GM21529 (cell line): Measurements from ENCODE around the gene TUSC7.

Experiments
- ATAC-seq: cut with Tn5 transposase; IDR thresholded peaks from one replicate; pipeline ENCODE4 v1.9.1; 2021; ENCODE audit not compliant: unreplicated experiment

The TUSC7 gene

DNA sequence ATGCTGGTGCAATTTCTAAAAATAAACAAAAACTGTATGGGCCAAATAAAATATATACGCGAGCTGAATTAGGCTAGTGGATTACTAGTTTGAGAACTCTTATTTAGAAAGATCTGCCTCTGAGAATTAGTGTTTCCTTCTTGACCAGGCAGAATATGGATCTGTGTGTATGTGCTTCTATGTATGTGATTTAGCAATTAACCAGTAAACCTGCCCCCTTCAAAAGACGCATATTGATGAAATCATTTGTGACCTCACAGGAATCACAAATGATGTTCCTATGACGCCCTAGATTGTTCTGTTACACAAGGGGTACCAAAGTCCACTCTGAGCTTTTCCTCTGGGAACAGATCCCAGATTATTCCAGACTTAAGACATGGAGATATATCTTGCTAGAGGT is at the start of gene TUSC7:
Gene TUSC7 (plus strand): TSS at position 301 of the 400 bp plus-strand sequence.
- no peak for ATAC-seq

DNA sequence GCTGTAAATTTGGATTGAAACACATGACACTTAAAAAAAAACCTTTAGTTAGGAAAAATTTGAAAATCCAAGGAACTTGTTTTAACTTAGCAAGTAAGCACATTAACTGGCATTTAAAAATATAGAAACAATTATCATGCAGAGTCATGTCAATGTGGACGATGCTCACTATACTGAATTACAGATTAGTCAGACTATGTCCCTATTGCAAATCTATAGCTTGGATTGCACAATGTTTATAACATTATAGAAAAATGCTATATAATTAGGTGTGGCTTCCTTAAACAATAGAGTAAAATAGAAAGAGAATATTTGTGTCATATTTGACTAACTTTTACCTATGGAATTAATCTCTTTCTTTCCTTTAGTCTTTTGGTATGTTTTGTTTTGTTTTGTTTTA is 48.4 kb upstream of the TUSC7 start:
- ATAC-seq, result no peak

DNA sequence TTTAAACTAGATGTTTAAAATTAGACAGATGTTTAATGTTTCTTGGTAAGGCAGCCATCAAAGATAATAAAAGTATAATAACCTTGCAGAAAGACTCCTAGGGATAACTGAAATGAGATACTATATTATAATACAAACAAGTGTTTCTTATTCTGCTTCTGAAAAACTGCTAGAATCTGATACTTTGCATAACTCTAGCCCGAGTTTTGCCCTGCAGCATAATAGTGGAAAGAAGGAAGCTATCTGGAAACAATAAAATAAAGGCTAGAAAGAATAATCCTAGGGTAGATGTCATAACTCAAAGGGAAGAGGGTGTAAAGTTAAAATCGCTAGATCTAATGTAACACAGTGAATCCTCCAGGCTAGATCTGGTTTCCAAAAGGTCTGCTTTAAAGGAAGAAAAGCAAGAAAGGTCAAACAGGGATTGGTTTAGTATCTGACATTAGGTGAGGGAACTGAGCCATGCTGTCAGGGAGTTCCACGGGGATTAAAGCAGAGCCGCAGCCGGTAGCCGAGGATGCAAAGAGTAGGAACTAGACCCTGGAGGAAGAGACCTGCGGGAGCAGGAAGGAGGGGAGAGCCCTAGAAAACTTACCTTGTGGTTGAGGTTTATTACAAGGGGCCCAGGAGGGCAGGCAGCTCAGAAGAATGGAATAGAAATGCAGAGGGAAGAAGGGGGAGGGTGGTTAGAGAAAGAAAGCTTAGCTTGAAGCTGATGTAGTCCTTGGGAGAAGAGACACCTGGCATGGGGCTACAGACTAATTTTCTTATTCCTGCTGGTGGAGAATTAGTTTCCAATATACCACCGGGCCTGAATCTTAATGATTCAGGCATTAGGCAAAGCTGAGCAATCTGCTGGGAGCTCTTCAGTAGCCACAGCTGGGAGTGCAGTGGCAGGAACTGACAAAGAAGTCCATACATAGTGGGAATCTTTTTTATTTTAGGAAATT is 46.1 kb upstream of the TUSC7 start:
- no peak for ATAC-seq

DNA sequence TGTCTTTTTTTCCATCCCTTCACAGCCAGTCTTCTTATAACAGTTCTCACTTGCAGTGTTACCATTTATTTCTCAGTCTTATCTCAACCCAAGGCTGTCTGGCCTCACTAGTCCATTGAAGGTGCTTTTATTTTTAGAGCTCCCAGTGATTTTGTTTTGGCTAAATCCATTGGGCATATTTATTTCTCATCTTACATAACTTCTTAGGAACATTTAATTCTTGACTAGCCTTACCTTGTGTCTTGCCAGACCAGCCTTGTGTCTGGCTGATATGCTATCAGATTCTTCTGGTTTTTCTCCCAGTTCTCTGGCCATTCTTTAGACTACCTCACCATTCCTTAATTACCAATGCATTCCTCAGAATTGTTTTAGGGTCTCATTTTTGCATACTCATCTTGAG is 42.3 kb upstream of the TUSC7 start:
- no peak for ATAC-seq

DNA sequence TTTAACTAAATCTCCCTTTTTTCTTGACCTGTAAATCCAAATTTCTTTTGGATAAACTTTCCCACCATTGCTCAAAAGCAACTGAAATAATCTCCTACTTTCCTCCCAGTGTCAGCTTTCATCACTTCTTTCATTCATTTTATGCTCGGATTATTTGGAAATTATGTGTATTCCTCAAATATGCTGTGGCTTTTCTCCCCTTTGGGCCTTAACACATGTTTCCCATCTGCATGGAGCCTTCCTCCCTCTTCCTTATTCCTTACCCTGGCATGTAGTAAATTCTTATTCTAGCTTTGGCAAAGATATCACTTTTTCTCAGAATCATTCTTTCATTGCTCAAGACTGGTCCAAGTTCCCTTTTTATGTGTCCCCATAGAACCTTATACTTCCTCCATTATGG is 41.8 kb upstream of the TUSC7 start:
- no peak for ATAC-seq

DNA sequence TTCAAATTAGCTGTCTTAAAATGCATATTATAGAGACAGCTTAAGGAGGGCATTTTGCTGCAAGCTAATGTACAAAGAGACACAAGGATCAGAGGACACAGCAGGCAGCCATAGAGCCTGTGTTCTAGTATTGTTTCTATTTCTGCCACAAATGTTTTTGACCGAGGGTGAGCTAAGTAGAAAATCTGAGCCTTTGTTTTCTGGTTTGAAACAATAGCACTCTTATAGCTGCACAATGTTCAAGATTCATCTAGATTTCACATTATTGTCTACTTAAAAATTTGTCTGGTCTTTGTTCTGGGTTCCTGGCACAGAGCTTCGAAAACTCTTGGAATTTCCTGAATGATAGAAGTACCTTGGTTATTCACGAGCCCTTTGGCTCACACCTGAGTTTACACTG is 40.0 kb upstream of the TUSC7 start:
- ATAC-seq, result no peak

DNA sequence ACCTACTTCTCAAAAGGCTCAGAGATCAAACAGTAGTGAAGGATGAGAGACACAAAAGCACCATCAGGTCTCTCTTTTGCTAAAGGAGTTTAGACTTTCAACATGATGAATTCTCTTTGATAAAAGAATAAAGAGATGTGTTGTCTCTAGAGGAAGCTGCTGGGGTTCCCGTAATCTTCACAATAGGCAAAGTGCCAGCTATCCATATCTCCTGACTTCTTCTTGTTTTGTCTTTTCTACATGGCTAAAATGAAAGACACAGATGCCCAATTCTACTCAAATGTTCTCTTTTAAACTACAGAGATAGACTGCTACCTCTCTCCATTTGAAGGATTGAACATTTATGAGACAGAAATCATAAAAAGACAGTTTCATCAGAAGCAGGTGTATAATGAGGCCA is 38.4 kb upstream of the TUSC7 start:
- ATAC-seq, result no peak

DNA sequence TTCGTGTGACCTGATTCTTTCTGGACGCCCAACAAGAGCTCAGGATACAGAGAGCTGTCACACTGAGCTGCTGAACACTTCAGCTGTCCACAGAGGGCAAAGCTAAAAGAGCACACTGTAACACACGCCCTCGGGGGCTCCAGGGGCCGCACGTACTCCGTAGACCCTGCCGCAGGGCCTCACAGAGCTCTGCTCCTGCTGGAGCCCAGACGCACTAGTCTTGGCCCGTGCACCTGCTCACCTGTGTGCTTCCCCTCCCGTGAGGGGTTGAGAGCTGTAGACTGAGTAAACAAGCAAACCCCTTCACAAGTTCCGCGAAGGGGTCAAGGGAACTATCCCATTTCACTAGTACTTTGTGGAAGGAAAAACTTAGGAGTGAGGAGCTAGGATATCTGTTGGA is 30.7 kb upstream of the TUSC7 start:
- ATAC-seq, result no peak

DNA sequence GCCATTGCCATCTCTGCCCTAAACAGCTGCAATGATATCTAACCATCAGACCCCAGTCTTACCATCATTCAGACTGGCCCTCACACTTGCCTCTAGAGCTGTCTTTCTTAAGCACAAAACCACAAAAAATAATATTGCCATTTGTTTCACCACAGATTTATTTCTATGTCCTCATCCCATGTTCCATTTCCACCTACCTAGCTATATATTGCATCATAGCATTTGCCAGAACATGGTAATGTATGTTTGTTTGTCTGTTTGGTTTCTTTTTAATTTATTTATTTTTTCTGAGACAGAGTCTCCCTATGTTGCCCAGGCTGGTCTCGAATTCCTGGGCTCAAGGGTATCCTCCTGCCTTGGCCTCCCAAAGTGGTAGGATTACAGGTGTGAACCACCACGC is 18.5 kb upstream of the TUSC7 start:
- ATAC-seq, result no peak

DNA sequence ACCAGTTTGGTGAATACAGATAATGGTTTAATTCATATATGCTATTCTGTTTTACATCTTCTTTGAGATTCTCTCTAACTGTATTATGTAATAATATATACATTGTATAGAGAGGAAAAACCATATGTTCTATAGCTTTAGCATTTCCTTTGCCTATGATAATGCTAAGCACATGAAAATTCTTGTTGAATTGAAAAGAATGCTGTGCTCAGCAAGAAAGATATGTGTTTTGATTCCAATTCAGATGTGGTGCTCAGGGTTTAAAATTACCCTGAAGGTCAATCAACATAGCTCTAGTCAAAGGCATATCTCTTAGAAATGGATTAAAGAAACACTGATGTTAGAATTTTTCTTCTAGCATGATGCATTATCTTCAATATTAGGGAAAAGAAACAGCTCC is 8.5 kb upstream of the TUSC7 start:
- ATAC-seq, result no peak

DNA sequence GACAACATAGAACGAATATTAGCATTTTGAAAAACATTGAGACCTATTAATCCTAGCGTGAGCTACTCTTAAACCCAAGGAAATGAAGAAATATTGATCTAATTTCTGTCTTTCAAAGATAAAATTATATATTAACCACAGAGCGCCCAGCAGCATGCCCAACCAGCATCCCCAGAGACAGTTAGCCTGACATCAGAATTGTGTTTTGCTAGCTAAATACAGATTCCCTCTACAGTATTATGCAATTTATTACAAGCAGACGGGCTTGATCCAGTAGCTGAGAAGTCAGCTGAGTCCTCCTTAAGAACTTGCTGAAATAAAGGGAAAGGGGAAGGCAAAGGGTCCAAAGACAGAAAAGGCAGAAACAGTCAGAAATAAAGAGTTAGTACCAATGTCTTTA is 7.2 kb upstream of the TUSC7 start:
- no peak for ATAC-seq

DNA sequence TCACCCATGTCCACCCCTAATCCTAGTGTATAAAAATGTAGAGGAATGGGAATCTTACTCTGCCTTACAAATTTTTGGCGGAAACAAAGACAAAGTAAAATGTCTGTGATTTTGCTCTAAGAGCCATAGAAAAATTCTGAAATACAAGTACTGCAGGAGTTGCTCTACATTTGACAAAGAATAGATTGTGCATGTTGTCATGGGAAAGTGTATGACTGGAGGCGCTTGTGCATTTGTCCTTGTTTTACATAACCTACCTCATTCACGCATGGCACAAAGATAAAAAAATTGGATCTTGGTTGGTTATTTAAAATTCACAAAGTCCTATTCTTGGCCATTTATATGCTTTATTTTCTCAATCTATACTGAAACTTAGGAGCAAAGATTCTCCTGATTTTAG is 2.0 kb upstream of the TUSC7 start:
- no peak for ATAC-seq

DNA sequence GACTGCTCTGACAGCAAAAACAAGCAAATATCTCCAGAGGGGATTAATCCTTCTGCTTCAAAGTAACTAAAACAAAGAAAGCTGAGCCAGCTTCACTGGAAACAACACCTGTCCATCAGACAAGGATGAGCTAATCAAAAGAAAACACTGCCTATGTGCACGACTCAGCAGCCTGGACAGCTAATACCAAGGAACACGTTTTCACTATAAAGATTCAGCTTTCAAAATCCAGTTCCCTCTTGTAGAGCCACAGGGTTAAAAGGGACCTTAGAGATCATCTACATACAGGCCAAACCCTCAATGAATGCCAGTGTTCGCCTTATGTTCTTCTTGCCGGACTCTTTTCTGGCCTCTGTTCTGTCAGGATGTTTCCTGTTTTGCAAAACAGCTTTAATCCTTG is 6.9 kb downstream of the TUSC7 start:
- ATAC-seq, result no peak

DNA sequence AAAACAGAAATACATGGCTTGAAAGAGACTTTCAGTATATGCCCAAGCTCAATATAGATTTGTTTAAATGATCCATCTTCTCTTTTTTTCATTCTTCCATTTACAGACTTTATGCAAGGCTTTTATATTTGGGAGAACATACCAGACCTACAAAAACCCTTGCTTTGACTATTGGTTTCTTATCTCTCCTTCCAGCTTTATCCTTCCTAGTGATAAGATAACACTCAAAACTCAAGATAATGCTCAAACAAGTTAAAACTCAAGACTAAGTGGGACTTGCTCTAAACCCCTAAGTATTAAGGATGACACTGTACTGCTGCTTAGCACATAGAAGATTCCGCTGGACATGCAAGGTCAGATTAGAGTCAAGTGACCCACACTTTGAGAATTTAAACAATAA is 8.0 kb downstream of the TUSC7 start:
- no peak for ATAC-seq

DNA sequence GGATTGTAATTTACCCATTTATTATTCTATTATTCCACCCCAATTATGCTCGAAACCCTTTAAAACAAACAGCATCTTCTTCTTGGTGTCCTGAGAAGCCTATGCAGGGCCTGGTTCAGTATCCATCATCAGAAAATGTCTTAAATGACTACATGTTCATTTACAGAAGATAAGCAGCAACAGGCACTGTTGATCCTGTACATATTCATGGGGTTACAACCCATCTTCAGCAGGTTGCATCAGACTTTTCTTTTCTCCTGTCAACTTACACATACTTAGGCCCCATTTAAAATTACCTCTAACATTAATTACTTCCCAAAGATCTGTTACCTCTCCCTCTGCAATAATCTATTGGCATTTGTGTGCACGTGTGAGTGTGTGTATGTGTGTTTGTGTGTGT is 18.9 kb downstream of the TUSC7 start:
- ATAC-seq, result no peak

DNA sequence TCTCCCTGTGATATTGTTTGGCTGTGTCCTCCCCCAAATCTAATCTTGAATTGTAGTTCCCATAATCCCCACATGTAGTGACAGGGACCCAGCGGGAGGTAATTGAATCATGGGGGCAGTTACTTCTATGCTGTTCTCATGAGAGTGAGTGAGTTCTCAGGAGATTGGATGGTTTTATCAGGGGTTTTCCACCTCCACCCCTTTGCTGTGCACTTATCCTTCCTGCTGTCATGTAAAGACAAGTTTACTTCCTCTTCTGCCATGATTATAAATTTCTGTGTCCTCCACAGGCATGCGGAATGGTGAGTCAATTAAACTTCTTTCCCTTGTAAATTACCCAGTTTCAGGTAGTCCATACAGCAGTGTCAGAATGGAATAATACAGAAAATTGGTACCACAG is 24.7 kb downstream of the TUSC7 start:
- no peak for ATAC-seq

DNA sequence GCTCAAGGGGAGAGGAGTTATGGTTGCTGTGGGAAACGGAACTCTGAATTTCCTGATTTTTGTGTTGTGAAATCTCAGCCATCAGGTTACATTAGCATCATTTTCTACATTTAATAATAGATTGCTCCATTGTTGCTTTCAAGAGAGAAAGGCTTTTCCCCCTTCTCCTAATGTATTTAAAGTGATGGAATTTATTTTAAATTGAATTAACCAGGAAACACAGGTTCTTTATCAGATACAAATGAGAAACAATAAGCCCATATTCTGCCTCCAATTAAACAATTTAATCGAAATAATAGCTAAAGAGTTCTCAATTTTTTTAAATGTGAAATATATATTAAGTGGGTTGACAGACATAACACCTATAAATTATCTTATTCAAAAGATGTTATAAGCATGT is 30.1 kb downstream of the TUSC7 start:
- ATAC-seq, result no peak

DNA sequence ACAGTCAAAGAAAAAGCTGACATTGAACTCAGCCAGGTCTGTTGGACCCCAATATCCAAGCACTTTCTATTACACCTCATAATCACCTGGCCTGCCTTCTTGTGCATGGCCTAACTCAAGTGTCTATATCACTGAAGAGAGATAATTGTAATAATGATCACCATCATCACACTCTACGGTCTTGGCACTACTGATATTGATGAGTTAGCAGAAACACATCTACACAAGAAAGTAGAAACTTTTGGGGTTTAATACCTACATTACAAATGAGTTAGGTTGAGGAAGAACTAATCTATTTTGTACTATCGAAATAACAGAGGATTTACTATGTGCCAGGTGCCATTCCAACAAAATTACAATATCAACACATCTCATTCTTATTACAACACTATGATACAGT is 30.7 kb downstream of the TUSC7 start:
- ATAC-seq, result no peak

DNA sequence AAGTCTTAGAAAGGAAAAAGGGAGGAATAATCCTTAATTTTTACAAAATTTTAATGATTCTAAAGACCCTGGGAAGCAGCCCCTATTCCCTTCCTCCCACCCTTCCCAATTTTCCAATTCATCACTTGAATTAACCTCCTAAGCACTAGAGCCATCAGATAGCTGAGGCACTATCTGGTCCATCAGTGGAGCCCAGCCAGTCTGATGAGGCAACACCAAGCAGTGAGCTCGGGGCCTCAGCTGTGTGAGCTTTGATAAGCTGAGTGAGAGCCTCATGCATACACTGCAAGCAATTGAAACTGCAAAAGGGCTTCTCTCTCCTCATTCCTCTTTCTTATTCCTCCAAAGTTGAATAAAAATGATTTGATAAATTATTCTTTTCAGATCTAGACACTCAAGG is 31.9 kb downstream of the TUSC7 start:
- no peak for ATAC-seq

DNA sequence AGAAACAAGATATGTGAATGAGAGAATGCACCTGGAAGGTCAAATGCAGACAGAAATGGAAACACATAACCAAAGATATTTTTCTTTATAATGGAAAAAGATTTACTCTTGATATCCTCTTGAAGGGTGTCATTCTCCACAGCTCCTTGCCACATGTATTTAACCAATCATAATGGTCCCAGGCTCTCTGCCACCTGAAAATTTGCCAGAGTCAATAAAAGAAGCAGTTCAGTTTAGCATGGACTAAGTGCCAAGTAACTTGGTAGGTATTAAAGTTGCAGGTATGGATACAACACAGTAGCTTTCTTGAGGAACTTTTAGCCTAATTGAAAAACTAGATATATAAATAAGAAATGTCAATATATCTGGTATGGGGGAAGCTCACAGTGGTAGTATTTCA is 33.5 kb downstream of the TUSC7 start:
- ATAC-seq, result no peak

DNA sequence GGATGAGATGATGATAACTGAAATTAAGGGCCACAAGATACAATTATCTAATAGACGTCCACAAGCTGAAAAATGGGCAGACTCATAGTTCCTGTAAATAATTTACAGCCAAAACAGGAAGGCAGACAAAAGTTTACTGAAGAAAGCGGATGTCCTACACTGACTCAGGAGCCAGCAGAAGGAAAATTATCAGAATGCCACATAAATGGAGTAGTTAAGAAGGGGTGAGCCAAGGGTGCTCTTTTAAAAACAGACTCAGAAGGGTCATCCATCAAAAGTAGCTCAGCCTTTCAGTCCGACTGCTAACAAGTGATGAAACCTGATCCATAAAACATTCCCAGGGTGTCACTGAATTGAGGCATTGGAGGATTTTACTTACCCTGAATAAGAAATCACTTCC is 39.8 kb downstream of the TUSC7 start:
- ATAC-seq, result no peak

DNA sequence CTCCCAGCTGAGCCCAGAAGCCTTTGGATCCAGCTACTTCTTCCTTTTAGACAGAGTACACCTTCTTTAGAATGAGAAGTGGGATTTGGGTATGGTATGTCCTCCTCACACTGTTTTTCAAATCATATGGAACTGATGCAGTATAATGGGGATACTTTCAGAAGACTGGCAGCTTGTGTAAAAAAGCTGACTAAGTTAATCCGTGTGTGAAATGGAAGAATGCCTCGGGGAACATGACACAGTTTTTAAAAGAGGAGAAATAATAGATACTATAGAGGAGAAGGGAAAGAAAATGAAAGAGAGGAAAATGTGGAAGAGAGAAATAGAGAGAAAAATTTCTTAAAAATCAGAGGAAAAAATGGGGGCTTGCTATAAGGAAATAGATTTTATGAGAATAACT is 47.7 kb downstream of the TUSC7 start:
- ATAC-seq, result no peak

DNA sequence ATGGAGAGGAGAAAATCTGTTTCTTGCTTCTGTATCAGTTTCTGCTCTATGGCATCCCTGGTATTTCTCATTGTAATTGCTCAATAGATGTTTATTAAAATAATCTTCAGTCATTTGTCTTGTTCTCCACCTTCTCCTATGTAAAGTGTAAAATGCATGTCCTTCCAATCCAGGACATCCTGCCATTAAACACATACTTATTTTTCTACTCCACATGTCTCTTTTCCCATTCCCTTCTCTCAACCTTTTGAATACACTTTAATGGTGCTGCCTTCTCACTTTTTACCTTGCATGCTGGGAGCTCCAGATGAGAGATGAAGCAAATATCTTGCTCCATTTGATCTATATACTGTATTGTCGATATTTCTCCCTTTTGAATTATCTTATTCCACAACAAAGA is 49.7 kb downstream of the TUSC7 start:
- ATAC-seq, result no peak
